Kidney (tissue), 14 donors: ENCODE measurements around the gene NSUN7. TPM values are rescaled to one million over a fixed set of nuclear protein-coding genes. Genes with fewer than 3 reads are reported as not detected.

Experiments
- DNase-seq, 5 donors: peaks; one replicate each; pipeline ENCODE4 v3.0.0-alpha.2; 2013 to 2020
- FAIRE-seq: peaks from 2 replicates; lab custom pipeline; 2012; peaks lifted over from hg19 to GRCh38; lab: Jason Lieb, UNC
- H3K27ac ChIP-seq, 2 donors: one replicate each; pipeline ENCODE4 v1.7.0; 2013; ENCODE audit warnings: low read depth in 2 of 2, low read length in 2 of 2, inconsistent platforms in 1 of 2
- H3K27me3 ChIP-seq: one replicate; pipeline ENCODE4 v1.7.1; 2013; ENCODE audit warnings: low read length, inconsistent platforms; ENCODE audit not compliant: control insufficient read depth, insufficient read depth
- H3K36me3 ChIP-seq, 3 donors: one replicate each; pipeline versions ENCODE4 v1.7.0 to v1.7.1; 2013; ENCODE audit warnings: low read length in 3 of 3, control low read depth in 1 of 3, inconsistent platforms in 1 of 3; ENCODE audit not compliant: insufficient read depth in 3 of 3, control insufficient read depth in 2 of 3
- H3K4me1 ChIP-seq, 3 donors: one replicate each; pipeline versions ENCODE4 v1.7.0 to v1.7.1; 2013; ENCODE audit warnings: low read length in 3 of 3, inconsistent platforms in 1 of 3, low read depth in 1 of 3; ENCODE audit not compliant: control insufficient read depth in 2 of 3, insufficient read depth in 2 of 3
- H3K4me3 ChIP-seq, 3 donors: one replicate each; pipeline versions ENCODE4 v1.7.0 to v1.8.1; 2013; ENCODE audit warnings: low read length in 3 of 3, control low read depth in 1 of 3, inconsistent platforms in 1 of 3
- H3K9ac ChIP-seq, 3 donors: one replicate each; pipeline versions ENCODE4 v1.7.0 to v1.7.1; 2013; ENCODE audit warnings: low read length in 3 of 3, control low read depth in 1 of 3, inconsistent platforms in 1 of 3
- H3K9me3 ChIP-seq, 3 donors: one replicate each; pipeline versions ENCODE4 v1.7.0 to v1.7.1; 2013; ENCODE audit warnings: low read length in 3 of 3, control low read depth in 1 of 3, inconsistent platforms in 1 of 3; ENCODE audit not compliant: control insufficient read depth in 2 of 3, insufficient read depth in 1 of 3
- intact Hi-C: fragments of 100-400 bp; cut with DNase I; formaldehyde crosslinking; loops from one replicate; pipeline ENCODE4 v1.11.1; 2022
- polyA plus RNA-seq: library from polyadenylated mRNA; stranded (reverse); fragments of 350-450 nt; fragmentation: Illumina TruSeq; extraction: RNeasy Lipid Tissue Mini Kit (QIAGEN cat#74804); gene quantifications from one replicate; pipeline ENCODE4 v1.2.3, GENCODE V29; 2014; ENCODE audit warnings: low read depth, low replicate concordance; ENCODE audit not compliant: insufficient read depth
- total RNA-seq: library from RNA; stranded (reverse); fragmentation: NEBNext Ultra II Directional; extraction: Animal tissue kit (Norgen Biotek cat#: 25700); gene quantifications from one replicate; pipeline ENCODE4 v1.2.1, GENCODE V29; 2021
- TF ChIP-seq, protein P1 (sequence below): IDR thresholded peaks from 3 replicates; pipeline ENCODE4 v1.5.1; 2012; ENCODE audit warnings: mild to moderate bottlenecking, moderate library complexity, borderline replicate concordance; ENCODE audit not compliant: insufficient read depth; ENCODE audit errors: extremely low read depth
- donor health status: control.
- donor health status: control.
- donor health status: control.
- donor health status: control.
- donor health status: control.
- donor health status: DM: yes; HTN: yes; CAD: no.
- donor health status: Normal renal cell carcinoma (clear cell type).

NSUN7 gene
- total and polyA plus RNA-seq, 2 donors from 2014 or later, result 4.1 to 7.6 TPM

DNA sequence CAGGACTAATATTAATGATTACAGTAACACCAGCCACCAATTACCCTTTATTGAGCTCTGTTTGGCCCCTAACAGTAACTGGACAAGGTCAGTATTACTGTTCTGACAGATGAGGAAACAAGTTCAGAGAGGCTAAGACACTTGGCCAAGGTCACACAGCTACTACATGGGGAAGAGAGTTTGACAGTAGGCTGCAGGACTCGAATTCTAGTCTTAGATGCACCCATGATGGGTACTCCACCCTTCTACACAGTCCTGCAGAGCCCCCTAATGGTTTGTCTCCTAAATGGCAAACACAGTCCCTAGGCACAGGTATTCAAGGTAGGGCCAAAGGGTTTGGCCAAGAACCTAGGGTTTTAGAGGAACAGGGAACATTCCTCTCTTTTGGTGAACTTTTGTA, 93.9 kb downstream of the NSUN7 start:
- H3K27me3 ChIP-seq, result no peaks in the 10 kb centered on the region
- H3K4me1 ChIP-seq, result peaks cover 3 to 9% (median 3%) of the 10 kb centered on the region in 3 donors
- H3K27ac ChIP-seq, result peak overlapping the region in 1 of 2 donors; percentile 23
- no peak overlapping the region for H3K4me3 ChIP-seq
- TF ChIP-seq, protein P1, sequence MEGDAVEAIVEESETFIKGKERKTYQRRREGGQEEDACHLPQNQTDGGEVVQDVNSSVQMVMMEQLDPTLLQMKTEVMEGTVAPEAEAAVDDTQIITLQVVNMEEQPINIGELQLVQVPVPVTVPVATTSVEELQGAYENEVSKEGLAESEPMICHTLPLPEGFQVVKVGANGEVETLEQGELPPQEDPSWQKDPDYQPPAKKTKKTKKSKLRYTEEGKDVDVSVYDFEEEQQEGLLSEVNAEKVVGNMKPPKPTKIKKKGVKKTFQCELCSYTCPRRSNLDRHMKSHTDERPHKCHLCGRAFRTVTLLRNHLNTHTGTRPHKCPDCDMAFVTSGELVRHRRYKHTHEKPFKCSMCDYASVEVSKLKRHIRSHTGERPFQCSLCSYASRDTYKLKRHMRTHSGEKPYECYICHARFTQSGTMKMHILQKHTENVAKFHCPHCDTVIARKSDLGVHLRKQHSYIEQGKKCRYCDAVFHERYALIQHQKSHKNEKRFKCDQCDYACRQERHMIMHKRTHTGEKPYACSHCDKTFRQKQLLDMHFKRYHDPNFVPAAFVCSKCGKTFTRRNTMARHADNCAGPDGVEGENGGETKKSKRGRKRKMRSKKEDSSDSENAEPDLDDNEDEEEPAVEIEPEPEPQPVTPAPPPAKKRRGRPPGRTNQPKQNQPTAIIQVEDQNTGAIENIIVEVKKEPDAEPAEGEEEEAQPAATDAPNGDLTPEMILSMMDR, result no peak
- H3K9me3 ChIP-seq, result no peaks in the 10 kb centered on the region
- DNase-seq (no peak), FAIRE-seq (no peak)
- intact Hi-C loops, result no loop called here
- H3K36me3 ChIP-seq, result no peaks in the 10 kb centered on the region
- no peak overlapping the region for H3K9ac ChIP-seq

DNA sequence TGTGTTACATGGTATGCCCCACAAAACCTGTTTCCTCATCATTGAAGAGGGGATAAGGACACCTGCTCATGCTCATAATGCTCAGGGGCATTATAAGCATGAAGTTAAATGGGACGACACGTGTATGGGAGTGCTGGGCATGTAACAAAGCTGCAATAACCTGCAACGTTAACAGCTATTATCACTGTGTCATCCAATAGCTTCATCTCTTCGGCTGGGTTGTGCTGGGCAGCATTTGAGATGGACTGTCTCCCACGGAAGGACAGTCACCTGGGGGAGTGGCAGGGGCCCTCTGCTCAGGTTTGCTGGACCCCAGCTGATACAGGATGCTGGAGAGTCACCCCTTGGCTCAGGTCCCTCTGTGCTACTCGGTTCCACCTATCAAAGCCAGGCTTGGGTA, 94.5 kb downstream of the NSUN7 start:
- Histone ChIP-seq H3K4me3 (no peak overlapping the region), H3K9me3 (no peaks in the 10 kb centered on the region), H3K4me1 (peaks cover 3 to 9% (median 3%) of the 10 kb centered on the region in 3 donors), H3K27me3 (no peaks in the 10 kb centered on the region), H3K27ac (no peak overlapping the region), H3K36me3 (no peaks in the 10 kb centered on the region), H3K9ac (no peak overlapping the region)
- no peak for DNase-seq
- no peak for FAIRE-seq
- TF ChIP-seq, protein P1, result no peak
- intact Hi-C loops, result no loop called here

DNA sequence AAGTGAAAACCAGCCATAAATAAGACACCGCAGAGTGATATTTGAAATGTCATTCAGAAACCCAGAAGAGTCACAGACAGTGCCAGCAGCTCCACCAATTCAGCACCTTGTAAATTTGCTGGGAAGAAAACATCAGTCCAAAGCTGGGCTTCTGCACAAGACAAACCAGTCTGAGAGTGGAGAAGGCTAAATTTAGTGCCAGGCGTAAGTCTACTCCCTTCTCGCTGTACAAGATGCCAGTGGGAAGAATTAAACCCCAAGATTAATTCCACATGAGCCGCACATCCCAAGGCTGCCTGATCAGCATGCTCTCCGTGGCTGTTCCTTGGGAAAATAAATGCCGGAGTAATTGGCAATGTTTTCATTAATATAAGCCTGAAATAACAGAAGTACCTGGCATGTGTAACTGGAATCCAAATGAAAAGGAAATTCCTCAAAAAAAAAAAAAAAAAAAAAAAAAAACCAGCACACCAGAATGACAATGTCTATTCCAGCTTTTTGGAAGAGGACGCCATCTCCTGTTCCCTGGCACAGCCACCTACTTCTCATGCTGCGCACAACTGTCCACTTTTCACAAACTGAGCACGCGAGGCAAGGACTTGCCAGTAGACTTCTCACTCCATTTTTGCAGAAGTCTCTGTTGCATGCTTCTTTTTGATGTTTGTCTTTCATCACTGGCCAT, 95.5 kb downstream of the NSUN7 start:
- H3K9me3 ChIP-seq, result no peaks in the 10 kb centered on the region
- FAIRE-seq, result no peak
- no peaks in the 10 kb centered on the region for H3K36me3 ChIP-seq
- H3K9ac ChIP-seq, result no peak overlapping the region
- no peak overlapping the region for H3K27ac ChIP-seq
- peaks cover 3 to 9% (median 3%) of the 10 kb centered on the region in 3 donors for H3K4me1 ChIP-seq
- DNase-seq, result no peak
- no peak overlapping the region for H3K4me3 ChIP-seq
- no peaks in the 10 kb centered on the region for H3K27me3 ChIP-seq
- TF ChIP-seq, protein P1, result no peak
- intact Hi-C loops, result no loop called here
